ENCODE data around the gene FOXO6.
"Not testable (repeated sequence)": the region's sequence is repeated elsewhere in the genome, so short reads cannot be mapped to it uniquely, and the experiment has no call there.

The FOXO6 gene

DNA sequence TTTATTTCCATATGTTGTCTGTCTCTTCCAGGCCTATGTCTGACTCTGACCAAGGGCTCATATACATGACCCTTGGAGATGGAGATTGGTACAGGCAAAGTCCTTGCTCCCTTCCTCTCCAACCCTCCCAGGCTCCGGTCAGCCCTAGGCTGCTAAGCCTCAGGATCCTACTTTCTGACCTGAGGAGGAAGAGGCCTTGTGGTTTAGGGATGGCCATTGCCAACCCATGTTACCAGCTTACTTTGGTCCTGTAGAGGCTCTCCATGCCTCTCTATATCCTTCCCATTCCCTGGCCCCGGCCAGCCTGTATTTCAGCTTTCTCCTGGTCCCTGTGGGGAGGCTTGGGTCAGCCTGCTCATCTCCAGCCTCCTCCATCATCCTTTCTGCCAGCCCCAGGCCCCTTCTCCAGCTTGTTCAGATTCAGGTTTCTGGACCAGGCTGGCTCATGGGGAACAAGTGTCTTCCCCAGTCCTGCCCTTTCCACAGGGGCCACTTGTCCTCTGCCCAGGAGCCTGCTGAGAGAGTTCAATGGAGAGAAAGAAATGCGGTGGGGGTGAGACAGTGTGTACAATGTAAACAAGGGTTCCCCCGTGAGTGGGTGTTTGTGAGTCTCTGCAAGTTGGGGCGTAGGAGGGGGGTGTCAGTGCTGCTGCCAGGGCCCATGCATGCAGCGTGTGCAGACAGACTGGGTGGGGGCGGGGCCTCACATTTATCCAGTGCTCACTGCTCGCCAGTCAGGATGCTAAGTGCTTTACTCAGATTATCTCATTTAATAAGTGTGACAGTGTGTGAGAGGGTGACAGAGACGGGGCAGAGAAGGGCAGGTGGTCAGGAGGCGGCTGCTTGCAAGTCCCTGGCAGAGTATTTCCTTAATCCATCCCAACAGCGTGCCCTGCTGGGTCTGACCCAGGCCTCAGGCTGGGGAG lies 31.3 kb upstream of the FOXO6 start:
- DNase-seq = no peak

DNA sequence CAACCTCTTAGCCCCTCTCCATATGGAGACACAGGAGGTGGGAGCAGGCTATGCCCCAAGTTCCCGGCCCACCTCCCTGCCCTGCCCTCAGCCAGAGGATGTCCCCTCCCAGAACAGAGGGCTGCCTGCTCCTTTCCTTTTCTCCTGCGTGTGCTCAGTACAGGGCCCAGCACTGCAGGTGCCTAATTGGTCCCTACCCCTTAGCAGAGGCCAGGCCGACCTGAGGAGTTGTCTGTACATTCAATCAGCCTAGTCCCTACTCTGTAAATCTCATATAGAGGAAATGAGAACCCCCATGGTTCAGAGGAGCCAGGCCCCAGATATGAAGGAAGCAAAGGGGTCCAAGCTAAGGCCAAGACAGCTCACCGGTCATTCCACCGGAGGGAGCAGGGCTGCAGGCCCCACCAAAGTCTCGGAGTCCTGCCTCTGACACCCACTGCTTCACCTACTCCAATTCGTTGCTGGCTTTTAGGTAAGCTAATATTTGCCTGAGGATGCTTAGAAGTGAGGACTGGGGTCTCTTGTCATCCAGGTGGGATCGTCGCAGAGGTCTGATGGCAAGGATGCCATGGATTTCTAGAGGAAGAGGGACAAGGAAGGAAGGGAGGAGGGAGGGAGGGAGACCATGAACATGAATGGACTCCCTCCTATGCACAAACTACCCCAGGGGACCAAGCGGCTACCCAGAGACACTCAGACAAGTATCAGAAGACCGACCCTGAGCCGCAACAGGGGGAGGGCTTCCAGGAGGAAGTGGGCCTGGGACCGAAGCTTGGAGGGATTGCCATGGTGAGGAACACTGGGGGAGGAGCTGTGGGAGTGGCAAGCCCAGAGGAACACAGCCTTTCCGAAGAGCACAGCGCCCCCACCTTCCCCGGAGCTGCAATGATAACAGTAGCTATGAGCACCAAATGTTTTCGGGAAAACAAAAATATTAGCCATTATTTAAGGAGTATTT lies 30.4 kb upstream of the FOXO6 start:
- no peak for DNase-seq

DNA sequence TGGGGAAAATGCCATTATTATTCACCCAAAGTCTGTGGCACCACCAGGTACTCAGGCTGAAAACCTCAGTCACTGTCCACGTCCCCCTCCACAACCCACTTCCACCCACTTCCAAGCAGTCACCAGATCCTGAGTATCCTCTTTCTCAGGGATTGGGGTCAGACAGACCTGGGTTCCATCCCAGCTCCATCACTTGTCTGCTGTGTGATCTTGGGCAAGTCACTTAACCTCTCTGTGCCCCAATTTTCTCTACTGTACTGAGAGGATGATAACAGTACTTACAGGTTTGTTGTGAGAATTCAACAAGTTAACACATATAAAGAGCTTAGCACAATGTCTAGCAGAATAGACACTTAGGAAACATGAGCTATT lies 29.7 kb upstream of the FOXO6 start:
- DNase-seq = no peak

DNA sequence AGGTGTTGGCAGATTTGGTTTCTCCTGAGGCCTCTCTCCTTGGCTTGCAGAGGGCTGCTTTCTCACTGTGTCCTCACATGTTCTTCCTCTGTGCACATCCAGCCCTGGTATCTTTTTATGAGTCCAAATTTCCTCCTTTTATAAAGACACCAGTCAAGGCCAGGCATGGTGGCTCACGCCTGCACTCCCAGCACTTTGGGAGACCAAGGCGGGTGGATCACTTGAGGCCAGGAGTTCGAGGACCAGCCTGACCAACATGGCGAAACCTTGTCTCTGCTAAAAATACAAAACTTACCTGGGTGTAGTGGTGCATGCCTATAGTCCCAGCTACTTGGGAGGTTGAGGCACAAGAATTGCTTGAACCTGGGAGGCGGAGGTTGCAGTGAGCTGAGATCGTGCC lies 29.1 kb upstream of the FOXO6 start:
- not testable (repeated sequence) for DNase-seq

DNA sequence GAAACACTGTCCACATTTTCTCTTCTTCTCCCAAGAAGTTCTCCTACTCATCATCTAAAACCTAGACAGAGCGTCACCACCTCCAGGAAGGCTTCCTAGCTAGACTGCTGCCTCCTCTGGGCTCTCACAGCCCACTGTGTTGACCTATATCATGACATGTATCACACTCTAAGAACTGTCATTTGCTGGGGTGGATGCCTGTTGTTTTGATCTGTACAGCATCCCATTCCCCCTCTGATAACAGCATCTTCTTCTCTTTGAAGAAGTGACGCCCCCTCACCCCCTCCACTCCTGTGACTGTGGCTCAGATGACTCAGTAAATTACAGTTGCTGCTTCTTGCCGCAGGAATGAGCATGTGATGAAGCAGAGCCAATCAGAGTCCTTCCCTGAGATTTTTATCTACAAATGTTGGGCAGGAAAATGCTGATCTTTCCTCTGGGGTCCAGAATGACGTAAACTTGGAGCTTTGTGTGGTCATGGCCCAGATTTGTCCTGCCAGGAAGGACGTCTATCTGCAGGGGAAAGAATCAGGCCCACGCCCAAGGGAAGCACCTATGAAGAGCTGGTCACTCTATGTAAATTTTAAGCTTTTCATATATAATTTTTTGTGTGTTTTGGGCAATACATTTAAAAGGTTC lies 28.0 kb upstream of the FOXO6 start:
- DNase-seq = no peak

DNA sequence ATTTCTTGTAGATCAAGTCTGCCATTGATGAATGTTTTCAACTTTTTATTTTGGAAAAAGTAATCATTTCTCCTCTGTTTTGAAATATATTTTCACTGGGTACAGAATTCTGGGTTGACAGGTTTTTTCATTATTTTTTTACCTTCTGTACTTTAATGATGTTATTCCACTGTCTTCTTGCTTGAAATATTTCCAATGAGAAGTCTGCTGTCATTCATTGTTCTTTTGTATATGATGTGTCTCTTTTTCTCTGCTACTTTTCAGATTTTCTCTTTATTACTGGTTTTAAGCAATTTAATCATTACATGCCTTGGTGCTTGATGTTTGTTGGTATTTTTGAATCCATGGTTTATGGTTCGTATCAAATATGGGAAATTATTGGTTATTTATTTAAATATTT lies 22.4 kb upstream of the FOXO6 start:
- no peak for DNase-seq

DNA sequence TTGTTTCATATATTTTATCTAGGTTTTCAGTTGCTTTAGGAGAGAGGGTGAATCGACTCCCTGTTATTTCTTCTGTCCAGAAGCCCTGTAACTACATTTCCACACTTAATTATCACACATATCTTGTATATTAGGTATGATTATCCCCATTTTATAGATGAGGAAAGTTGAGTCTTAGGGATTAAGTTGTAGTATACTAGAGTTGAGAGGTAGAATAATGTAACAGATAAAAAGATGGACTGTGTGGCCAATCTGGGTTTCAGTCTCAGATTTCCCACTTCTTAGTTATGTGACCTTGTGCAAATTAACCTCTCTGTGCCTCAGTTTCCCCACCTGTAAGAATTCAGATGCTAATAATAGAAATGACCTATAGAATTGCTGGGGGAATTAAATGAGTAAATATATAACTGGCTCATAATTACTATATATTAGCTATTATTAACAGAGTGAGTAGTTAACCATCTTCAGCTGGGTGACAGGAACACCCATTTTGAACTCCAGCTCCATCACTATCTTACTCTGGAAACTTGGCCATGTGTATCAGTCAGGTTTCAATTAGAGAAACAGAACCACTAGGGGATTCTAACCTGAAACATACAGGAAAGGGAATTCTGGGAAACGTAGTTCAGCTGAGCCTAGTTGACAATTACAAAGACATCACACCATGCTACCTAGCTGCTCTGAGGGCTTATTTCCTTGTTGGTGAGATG lies 20.4 kb upstream of the FOXO6 start:
- no peak for DNase-seq

DNA sequence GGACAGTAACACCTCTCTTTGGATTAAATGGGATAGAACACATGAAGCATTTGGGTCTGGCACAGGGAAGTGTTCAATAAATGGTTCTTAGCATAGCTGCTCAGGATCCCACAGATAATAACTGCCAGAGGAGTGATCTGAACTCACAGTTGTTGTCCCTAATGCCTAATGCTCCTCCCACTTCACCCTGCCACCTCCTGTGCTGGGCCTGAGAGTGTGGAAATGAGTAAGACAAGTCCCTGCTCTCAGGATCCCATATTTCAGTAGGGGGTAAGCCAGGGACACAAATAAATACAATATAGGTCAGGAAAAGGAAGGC lies 19.9 kb upstream of the FOXO6 start:
- DNase-seq = no peak

DNA sequence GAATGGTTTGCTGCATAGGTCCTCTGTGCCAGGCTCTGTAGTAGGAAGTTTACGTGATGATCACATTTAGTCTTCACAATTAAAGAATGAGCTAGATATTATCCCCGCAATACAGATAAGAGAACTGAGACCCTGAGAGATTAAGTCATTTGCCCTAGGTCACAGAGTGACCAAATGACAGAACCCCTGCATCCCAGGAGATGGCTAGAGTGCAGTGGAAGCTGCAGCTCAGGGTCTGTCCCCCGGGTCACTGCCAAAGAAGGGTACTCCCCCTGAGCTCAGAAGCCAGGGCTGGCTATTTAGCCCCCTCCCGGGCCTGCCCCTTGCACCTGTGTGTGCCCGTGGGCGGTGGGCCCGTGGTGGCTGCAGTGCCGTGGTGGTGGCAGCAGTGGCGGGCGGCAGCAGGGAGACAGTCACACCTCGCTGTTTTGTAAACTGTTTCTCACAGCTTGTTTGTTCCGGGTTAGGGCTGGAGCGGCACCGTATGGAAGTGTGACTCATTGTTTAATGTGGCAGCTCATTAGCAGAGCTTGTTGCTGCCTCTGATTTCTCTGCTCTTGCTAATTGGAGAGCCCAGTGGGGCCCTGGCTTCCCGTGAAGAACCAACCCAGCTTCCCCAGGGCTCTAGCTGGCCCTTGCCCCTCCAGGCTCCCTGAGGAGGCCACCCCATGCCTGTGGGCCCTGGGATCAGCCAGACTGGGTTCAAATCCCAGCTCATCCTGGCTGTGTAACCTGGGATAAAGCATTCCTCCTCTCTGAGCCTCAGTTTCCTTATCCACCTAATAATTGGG lies 19.3 kb upstream of the FOXO6 start:
- no peak for DNase-seq

DNA sequence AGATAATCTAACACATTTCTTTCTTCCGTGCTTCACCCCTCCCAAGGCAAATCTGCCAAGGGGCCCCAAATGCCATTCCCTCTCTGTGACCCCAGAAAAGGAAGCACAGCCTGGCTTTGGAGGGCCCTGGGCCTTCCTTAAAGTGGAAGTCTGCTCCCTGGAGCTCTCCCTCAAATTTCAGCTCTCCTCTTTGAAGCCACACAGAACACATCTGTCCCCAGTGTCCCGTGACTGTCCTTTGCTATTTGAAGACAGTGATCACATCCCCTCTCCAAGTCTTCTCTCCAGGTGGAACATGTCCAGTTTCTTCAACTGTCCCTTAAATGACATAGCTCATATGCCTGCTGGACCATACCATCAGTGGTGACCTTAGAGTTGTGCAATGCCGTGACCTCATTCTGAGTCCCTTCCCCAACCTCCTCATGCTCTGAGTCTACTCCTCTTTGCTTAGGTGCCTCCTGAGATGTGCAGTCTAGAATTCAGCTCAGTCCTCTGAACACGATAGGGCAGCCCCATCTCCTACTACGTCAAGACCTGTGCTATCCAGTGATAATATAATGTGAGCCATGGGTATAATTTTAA lies 18.4 kb upstream of the FOXO6 start:
- no peak for DNase-seq

DNA sequence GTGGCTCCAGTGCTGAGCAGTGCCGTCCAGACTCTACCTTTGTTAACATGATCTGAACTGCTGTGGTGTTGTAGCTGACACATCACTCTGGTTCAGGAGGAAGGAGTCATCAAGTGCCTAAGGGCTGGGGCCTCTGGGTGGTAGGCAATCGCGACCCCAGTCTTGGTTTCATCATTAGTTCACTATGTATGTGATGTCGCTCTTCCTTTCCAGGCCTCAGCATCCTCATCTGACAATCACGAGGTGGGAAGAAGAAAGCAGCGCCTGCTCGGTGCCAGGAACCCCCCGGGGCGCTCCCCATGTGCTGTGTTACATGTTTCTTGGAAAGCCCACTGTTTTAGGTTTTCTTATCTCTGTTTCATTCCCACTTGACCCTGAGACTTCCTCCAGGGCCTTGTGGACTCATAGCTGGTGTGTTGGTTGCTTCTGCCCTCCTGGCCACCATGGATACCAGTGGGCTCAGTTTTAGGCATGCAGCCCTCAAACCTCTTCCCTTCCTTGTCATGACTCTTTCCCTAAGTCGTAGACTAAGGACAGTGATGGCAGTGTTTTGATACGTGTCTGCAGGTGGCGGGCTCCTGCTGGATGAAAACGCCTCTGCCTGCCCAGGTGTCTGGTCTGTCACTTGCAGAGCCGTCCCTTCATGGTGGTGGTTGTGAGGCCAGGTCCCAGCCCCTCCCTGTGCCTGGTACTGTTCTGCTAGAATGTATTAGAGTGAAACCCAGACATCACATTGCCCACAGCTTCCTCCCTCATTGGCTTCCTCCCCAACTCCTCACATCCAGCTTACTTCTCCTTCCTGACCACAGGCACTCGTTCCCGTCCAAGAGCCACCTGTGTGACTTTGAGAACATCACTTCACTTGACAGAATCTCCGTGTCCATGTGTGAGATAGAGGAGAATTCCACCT lies 17.2 kb upstream of the FOXO6 start:
- DNase-seq = no peak

DNA sequence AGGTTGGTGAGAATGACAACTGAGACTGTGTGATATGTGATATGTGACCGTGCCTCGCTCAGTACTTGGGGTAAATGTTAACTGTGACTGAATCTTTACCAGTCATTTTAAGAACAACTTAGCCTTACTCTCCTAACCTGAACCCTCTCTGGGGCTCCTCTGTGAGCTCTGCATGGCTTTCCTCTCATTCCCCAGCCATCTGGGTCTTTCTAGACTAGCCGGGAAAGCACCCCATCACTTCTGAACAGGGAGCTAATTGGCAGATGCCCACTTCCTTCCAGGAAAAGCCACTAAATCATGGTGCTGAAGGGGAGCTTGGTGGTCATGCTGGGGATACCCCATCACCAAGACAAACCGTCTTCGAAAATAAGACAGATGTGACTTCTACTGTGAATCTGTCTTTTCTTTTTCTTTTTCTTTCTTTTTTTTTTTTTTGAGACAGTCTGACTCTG lies 16.5 kb upstream of the FOXO6 start:
- no peak for DNase-seq

DNA sequence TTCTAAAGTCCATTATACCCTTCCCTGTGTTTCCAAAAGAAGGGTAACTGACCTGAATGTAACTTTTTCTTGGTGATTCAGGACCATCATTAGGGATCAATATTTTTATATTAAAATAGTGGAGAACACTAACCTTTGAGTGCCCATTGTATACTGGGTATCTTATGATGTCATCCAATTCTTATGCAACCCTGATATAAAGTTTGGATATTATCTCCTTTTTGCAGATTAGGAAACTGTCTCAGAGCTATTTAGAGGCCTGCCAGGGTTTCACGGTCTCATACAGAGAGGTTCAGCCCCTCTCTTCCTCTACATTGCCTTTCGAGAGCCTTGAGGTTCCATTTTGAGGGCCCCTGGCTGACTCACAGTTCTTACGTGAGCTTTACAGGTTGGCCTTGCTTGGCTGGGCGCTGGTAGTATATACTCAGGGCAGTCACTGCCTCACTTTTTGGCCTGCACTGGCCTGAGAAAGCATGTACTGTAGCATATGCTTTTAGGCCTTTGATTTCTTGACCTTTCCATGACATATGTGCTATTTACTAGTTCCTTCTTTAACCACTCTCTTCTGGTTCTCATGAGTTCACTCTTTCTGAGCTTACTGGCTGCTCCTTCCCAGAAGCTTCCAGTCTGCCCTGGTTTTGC lies 15.7 kb upstream of the FOXO6 start:
- DNase-seq = no peak

DNA sequence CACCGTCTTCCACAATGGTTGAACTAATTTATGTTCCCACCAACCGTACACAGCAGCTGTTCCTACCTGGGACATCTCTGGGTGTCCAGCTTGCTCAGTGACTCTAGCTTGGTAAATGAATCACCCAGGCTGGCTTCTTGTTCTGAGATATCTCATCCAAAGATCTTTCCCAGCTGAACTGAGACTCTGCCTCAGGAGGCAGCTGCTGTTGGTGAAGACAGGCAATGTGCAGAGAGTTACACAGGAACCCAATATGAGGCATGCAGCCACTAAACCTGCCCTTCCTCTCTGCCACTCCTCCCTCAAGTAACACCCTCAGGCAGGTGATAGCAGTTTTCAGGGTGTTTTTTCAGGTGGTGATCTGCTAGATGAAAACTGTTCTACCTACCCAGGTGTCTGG lies 14.0 kb upstream of the FOXO6 start:
- no peak for DNase-seq

DNA sequence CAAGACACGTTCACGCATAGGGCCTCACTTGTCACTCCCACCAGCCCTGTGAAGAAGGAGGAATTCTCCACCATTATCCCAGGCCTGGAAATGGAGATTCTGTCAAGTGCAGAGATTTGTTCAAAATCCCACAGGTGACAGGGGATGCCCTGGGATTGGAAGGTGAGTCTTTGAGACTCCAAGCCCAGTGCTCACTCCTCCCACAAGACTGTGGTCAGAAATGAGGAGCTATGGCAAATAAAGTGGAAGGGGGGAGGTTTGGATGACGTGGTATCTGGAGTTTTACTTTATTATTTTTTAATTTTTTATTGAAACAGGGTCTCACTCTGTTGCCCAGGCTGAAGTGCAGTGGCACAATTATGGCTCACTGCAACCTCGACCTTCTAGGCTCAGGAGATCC lies 12.8 kb upstream of the FOXO6 start:
- DNase-seq = no peak

DNA sequence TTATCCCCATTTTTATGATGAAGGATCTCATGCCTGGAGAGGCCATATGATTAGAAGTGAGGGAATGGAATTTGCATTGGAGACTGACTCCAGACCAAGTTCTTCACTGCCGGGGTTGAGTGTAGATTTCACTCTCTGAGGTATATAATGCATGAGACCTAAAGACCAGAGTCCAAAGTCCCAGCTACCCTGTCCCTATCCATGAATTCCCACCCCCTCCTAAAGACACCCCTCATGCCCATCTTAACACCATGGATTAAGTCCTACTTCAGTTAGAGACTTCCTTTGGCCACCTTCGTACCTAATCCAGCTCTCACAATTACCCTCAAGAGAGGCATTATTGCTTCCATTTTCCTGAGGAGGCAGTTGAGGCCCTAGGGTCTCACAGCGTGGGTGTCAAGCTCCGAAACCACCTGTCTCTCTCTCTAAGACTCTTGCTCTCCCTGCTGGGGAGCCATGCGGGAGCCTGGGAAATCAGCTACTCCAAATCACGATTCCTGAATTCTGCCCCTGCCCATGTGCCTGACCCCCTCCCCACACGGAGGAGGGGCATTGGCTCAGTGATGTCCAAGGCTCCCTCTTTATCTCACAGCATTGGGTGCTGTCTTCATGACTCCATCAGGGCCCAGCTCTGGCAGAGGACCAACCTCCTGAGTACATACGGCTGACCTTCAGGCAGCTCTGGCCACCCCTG lies 11.7 kb upstream of the FOXO6 start:
- DNase-seq = no peak

DNA sequence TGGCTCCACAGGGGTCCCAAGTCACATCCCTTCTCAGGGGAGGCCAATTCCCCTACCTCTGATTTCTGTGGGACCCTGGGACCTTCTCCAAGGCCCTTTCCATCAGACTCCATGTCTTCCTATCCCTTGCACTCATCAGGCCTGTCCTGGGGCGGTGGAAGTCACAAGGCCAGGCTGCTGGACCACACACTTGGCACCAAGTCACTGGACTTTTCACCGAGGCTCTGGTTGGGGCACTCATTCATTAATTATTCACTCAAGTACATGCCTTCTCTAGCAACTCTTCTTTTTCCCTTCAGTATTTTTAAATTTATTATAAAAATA lies 11.2 kb upstream of the FOXO6 start:
- DNase-seq = no peak

DNA sequence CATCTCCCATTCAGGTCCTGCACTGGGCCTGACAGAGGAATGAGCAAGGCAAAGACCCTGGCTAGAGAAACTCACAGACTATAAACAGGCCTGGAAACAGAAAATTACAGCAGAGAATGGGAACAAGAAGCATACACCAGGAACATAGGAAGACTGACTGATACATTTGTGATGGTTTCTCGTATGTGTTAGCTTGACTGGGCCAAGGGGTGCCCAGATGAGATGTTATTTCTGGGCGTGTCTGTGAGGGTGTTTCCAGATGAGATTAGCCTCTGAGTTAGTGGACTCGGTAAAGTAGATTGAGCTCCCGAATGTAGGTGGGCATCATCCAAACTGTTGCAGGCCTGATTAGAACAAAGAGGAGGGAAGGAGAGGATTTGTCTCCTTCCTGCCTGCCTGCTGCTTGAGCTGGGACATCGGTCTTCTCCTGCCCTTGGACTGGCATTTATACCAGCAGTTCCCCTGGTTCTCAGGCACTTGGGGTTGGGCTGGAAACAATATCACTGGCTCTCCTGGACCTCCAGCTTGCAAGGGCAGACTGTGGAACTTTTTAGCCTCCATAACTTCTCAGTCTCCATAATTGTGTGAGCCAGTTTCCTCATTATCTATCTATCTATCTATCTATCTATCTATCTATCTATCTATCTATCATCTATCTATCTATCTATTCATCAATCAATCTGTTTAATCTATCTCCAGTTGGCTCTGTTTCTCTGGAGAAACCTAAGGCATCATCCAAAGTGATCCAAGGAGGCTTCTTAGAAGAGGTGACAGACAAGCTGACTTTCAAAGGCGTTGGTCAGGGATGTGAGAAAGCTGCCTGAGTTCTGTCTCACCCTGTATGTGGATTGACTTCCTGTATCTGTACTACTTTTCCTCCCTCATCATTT lies 9.7 kb upstream of the FOXO6 start:
- DNase-seq = no peak
